Trophoblast cell (in vitro differentiated cells and primary cell): ENCODE data around the gene ST3GAL2.
"Not testable (repeated sequence)": the region's sequence is repeated elsewhere in the genome, so short reads cannot be mapped to it uniquely, and the experiment has no call there.

Experiments
- DNase-seq, 2 donors: peaks; one replicate each; pipeline ENCODE4 v3.0.0-alpha.2; 2016
- H2AFZ ChIP-seq: 2 replicates; pipeline ENCODE4 v1.6.1; 2013; ENCODE audit warnings: low read length, moderate library complexity, mild to moderate bottlenecking; ENCODE audit not compliant: insufficient read depth, poor library complexity
- H2AK5ac ChIP-seq: 2 replicates; pipeline ENCODE4 v1.6.1; 2013; ENCODE audit warnings: mild to moderate bottlenecking, low read length
- H2BK120ac ChIP-seq: 2 replicates; pipeline ENCODE4 v1.6.1; 2013; ENCODE audit warnings: low read length, mild to moderate bottlenecking, moderate library complexity; ENCODE audit not compliant: insufficient read depth, poor library complexity
- H2BK12ac ChIP-seq: 2 replicates; pipeline ENCODE4 v1.6.1; 2013; ENCODE audit warnings: mild to moderate bottlenecking, low read length, moderate library complexity
- H2BK5ac ChIP-seq: 2 replicates; pipeline ENCODE4 v1.6.1; 2013; ENCODE audit warnings: low read length, low read depth, moderate library complexity, mild to moderate bottlenecking; ENCODE audit not compliant: poor library complexity
- H3K14ac ChIP-seq: 2 replicates; pipeline ENCODE4 v1.6.1; 2013; ENCODE audit warnings: mild to moderate bottlenecking, low read length
- H3K18ac ChIP-seq: 2 replicates; pipeline ENCODE4 v1.6.1; 2013; ENCODE audit warnings: mild to moderate bottlenecking, low read length
- H3K23ac ChIP-seq: 2 replicates; pipeline ENCODE4 v1.6.1; 2013; ENCODE audit warnings: low read length
- H3K27ac ChIP-seq: 2 replicates; pipeline ENCODE4 v1.5.1; 2013; ENCODE audit warnings: low read depth, mild to moderate bottlenecking, inconsistent platforms, low read length, moderate library complexity
- H3K27me3 ChIP-seq: 2 replicates; pipeline ENCODE4 v1.6.1; 2013; ENCODE audit warnings: inconsistent platforms, mild to moderate bottlenecking, low read length, moderate library complexity; ENCODE audit not compliant: insufficient read depth
- H3K36me3 ChIP-seq, 2 experiments: 1 replicate in 1 of 2; 2 replicates in 1 of 2; pipeline ENCODE4 v1.6.1; 2013; ENCODE audit warnings: low read length in 2 of 2, mild to moderate bottlenecking in 2 of 2, moderate library complexity in 1 of 2; ENCODE audit not compliant: insufficient read depth in 2 of 2, control insufficient read depth in 1 of 2
- H3K4ac ChIP-seq: 2 replicates; pipeline ENCODE4 v1.6.1; 2013; ENCODE audit warnings: low read depth, mild to moderate bottlenecking, low read length, moderate library complexity
- H3K4me1 ChIP-seq, 2 experiments: 1 replicate in 1 of 2; 2 replicates in 1 of 2; pipeline ENCODE4 v1.6.1; 2013; ENCODE audit warnings: low read length in 2 of 2, mild to moderate bottlenecking in 2 of 2, moderate library complexity in 1 of 2; ENCODE audit not compliant: insufficient read depth in 2 of 2, control insufficient read depth in 1 of 2
- H3K4me2 ChIP-seq: 2 replicates; pipeline ENCODE4 v1.6.1; 2013; ENCODE audit warnings: inconsistent platforms, mild to moderate bottlenecking, low read length, moderate library complexity
- H3K4me3 ChIP-seq: 2 replicates; pipeline ENCODE4 v1.5.1; 2013; ENCODE audit warnings: mild to moderate bottlenecking, low read depth, low read length, inconsistent platforms
- H3K79me1 ChIP-seq: one replicate; pipeline ENCODE4 v1.6.1; 2013; ENCODE audit warnings: low read length
- H3K79me2 ChIP-seq: 2 replicates; pipeline ENCODE4 v1.6.1; 2013; ENCODE audit warnings: low read length, mild to moderate bottlenecking; ENCODE audit not compliant: control insufficient read depth, insufficient read depth, poor library complexity
- H3K9ac ChIP-seq: 2 replicates; pipeline ENCODE4 v1.6.1; 2013; ENCODE audit warnings: mild to moderate bottlenecking, low read length
- H3K9me3 ChIP-seq: 2 replicates; pipeline ENCODE4 v1.6.1; 2013; ENCODE audit warnings: low read depth, mild to moderate bottlenecking, control low read depth, inconsistent platforms, low read length; ENCODE audit not compliant: insufficient read depth
- H4K12ac ChIP-seq: 2 replicates; pipeline ENCODE4 v1.6.1; 2013; ENCODE audit warnings: low read depth, mild to moderate bottlenecking, low read length, moderate library complexity
- H4K8ac ChIP-seq: 2 replicates; pipeline ENCODE4 v1.6.1; 2013; ENCODE audit warnings: low read depth, mild to moderate bottlenecking, low read length, moderate library complexity
- H4K91ac ChIP-seq: one replicate; pipeline ENCODE4 v1.6.1; 2013; ENCODE audit warnings: low read depth, mild to moderate bottlenecking, low read length, moderate library complexity
- WGBS: extraction: QIAGEN DNeasy Blood & Tissue Kit; methylation state at CpG from one replicate; pipeline ENCODE4 v1.1.7; 2013; ENCODE audit warnings: missing lambda C conversion rate; ENCODE audit not compliant: insufficient read length, insufficient coverage; ENCODE audit errors: extremely low coverage; 5-methylcytosine and 5-hydroxymethylcytosine counted together

ST3GAL2 gene

DNA sequence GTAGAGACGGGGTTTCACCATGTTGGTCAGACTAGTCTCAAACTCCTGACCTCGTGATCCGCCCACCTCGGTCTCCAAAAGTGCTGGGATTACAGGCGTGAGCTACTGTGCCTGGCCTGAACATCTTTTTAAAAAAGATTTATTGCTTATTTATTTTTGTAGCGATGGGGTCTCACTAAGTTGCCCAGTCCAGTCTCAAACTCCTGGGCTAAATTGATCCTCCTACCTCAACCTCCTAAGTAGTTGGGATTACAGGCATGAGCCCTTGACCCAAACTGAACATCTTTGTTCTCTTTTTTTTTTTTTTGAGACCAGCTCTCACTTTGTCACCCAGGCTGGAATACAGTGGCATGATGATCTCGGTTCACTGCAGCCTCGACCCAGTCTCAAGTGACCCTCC, 64.7 kb downstream of the ST3GAL2 start:
- H3K4ac ChIP-seq = no peak overlapping the region
- H4K91ac ChIP-seq = no peak overlapping the region
- H2AK5ac ChIP-seq = no peak overlapping the region
- no peak for DNase-seq
- H4K8ac ChIP-seq = no peak overlapping the region
- H2AFZ ChIP-seq = no peak overlapping the region
- no peaks in the 10 kb centered on the region for H3K79me2 ChIP-seq
- no peak overlapping the region for H3K9ac ChIP-seq
- H3K79me1 ChIP-seq = no peaks in the 10 kb centered on the region
- H3K23ac ChIP-seq = no peak overlapping the region
- H3K9me3 ChIP-seq = no peaks in the 10 kb centered on the region
- H3K4me1 ChIP-seq = no peaks in the 10 kb centered on the region
- H2BK120ac ChIP-seq = no peak overlapping the region
- no peak overlapping the region for H3K14ac ChIP-seq
- H2BK5ac ChIP-seq = no peak overlapping the region
- peaks cover 38 to 46% of the 10 kb centered on the region in 2 experiments for H3K36me3 ChIP-seq
- no peak overlapping the region for H3K4me2 ChIP-seq
- no peak overlapping the region for H3K4me3 ChIP-seq
- no peaks in the 10 kb centered on the region for H3K27me3 ChIP-seq
- H2BK12ac ChIP-seq = no peak overlapping the region
- no peak overlapping the region for H3K27ac ChIP-seq
- no peak overlapping the region for H3K18ac ChIP-seq
- no peak overlapping the region for H4K12ac ChIP-seq
- WGBS = no CpG with 5 or more reads among the region's 8 CpGs

DNA sequence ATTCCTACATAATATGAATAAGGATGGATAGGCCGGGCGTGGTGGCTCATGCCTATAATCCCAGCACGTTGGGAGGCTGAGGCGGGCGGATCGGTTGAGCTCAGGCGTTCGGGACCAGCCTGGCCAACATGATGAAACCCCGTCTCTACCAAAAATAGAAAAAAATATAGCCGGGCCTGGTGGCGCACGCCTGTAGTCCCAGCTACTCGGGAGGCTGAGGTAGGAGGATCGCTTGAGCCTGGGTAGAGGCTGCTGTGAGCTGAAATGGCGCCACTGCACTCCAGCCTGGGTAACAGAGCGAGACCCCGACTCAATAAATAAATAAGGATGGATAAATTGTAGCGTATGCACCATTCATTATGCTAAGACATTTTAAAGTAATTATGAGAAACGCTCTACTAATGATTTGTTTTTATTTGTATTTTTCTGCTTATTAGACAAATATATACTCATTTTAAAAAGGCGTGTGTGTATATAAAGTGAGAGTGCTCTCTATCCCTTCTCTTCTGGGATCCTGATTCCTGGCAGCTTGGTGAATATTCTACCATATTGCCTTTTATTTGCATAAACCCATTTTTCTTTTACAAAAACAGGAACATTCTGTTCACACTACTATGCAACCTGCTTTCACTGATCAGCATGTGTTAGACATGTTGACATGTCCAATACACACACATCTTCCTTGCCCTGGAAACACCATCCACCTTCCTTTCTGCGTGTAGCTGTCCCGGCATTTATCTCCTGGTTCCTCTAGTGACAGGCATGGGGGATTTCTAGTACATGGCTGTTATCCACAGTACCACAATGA, 65.8 kb downstream of the ST3GAL2 start:
- no peak overlapping the region for H4K8ac ChIP-seq
- no peak overlapping the region for H3K4me3 ChIP-seq
- no peak overlapping the region for H2AK5ac ChIP-seq
- H2BK5ac ChIP-seq = no peak overlapping the region
- no peak overlapping the region for H3K4me2 ChIP-seq
- no peak overlapping the region for H3K27ac ChIP-seq
- peaks cover 38 to 43% of the 10 kb centered on the region in 2 experiments for H3K36me3 ChIP-seq
- H3K79me2 ChIP-seq = no peaks in the 10 kb centered on the region
- H3K27me3 ChIP-seq = no peaks in the 10 kb centered on the region
- no peaks in the 10 kb centered on the region for H3K9me3 ChIP-seq
- H4K91ac ChIP-seq = no peak overlapping the region
- no peak overlapping the region for H2AFZ ChIP-seq
- H3K23ac ChIP-seq = no peak overlapping the region
- no peak overlapping the region for H3K14ac ChIP-seq
- no peaks in the 10 kb centered on the region for H3K4me1 ChIP-seq
- no peak overlapping the region for H3K4ac ChIP-seq
- no peak overlapping the region for H3K9ac ChIP-seq
- no peak overlapping the region for H3K18ac ChIP-seq
- H2BK120ac ChIP-seq = no peak overlapping the region
- no peak overlapping the region for H4K12ac ChIP-seq
- WGBS = no CpG with 5 or more reads among the region's 22 CpGs
- no peak for DNase-seq
- no peaks in the 10 kb centered on the region for H3K79me1 ChIP-seq
- H2BK12ac ChIP-seq = no peak overlapping the region

GRCh38 chr16:70370924-70371323, 68.0 kb downstream of the ST3GAL2 start:
- H4K12ac ChIP-seq = no peak overlapping the region
- no peak overlapping the region for H3K4ac ChIP-seq
- H3K36me3 ChIP-seq = peaks cover 46 to 53% of the 10 kb centered on the region in 2 experiments
- H3K4me2 ChIP-seq = no peak overlapping the region
- H2BK12ac ChIP-seq = no peak overlapping the region
- no peak overlapping the region for H2AFZ ChIP-seq
- no peak overlapping the region for H3K4me3 ChIP-seq
- H3K27me3 ChIP-seq = no peaks in the 10 kb centered on the region
- no CpG with 5 or more reads among the region's 10 CpGs for WGBS
- H4K91ac ChIP-seq = no peak overlapping the region
- no peak overlapping the region for H3K23ac ChIP-seq
- H3K14ac ChIP-seq = no peak overlapping the region
- no peak for DNase-seq
- H2BK120ac ChIP-seq = no peak overlapping the region
- H3K27ac ChIP-seq = no peak overlapping the region
- H2BK5ac ChIP-seq = no peak overlapping the region
- H3K9ac ChIP-seq = no peak overlapping the region
- H3K79me1 ChIP-seq = no peaks in the 10 kb centered on the region
- H2AK5ac ChIP-seq = no peak overlapping the region
- no peak overlapping the region for H4K8ac ChIP-seq
- H3K79me2 ChIP-seq = no peaks in the 10 kb centered on the region
- H3K18ac ChIP-seq = no peak overlapping the region
- H3K4me1 ChIP-seq = no peaks in the 10 kb centered on the region
- peaks cover 2% of the 10 kb centered on the region for H3K9me3 ChIP-seq

GRCh38 chr16:70370145-70370544, 68.8 kb downstream of the ST3GAL2 start:
- H4K91ac ChIP-seq, H4K8ac ChIP-seq, H2BK12ac ChIP-seq, H3K14ac ChIP-seq, H3K27me3 ChIP-seq, H2BK5ac ChIP-seq, H2AK5ac ChIP-seq, H3K4ac ChIP-seq, H3K27ac ChIP-seq, H3K9ac ChIP-seq, H4K12ac ChIP-seq, H3K23ac ChIP-seq, H3K9me3 ChIP-seq, H3K4me3 ChIP-seq, H2BK120ac ChIP-seq, H3K18ac ChIP-seq, H3K4me2 ChIP-seq, H2AFZ ChIP-seq, H3K79me2 ChIP-seq, H3K4me1 ChIP-seq, H3K79me1 ChIP-seq: not testable (repeated sequence)
- no CpG with 5 or more reads among the region's 10 CpGs for WGBS
- peak in 1 of 2 donors; percentile 47 for DNase-seq
- peaks cover 47 to 55% of the 10 kb centered on the region in 2 experiments for H3K36me3 ChIP-seq
